ENCODE measurements around the gene FCSK. TPM values are rescaled to one million over a fixed set of nuclear protein-coding genes. Genes with fewer than 3 reads are reported as not detected.
"Not testable (repeated sequence)": the region's sequence is repeated elsewhere in the genome, so short reads cannot be mapped to it uniquely, and the experiment has no call there.

FCSK gene
- total and polyA plus RNA-seq, 2 experiments from 2014 or later, result 15.7 to 25.9 TPM

GRCh38 chr16:70412385-70412784, 42.0 kb upstream of the FCSK start:
- H3K27me3 ChIP-seq, result no peaks in the 10 kb centered on the region
- H3K79me2 ChIP-seq, result peaks cover 71% of the 10 kb centered on the region
- no peak for DNase-seq (ENCODE audit: low spot score)
- H3K4me1 ChIP-seq (ENCODE audit: insufficient read depth), result peaks cover 7% of the 10 kb centered on the region
- no peak overlapping the region for H3K4me3 ChIP-seq
- H3K9me2 ChIP-seq (replicated peaks; ENCODE audit: insufficient read depth), result no peaks in the 10 kb centered on the region
- no peak overlapping the region for H3K27ac ChIP-seq
- H3K4me2 ChIP-seq, result no peak overlapping the region
- H3K36me3 ChIP-seq (replicated peaks; ENCODE audit: insufficient read depth, low read depth), result no peaks in the 10 kb centered on the region
- no peaks in the 10 kb centered on the region for H3K9me3 ChIP-seq (ENCODE audit: low read depth)
- WGBS (ENCODE audit: low lambda C conversion rate, missing lambda C conversion rate), result 97% methylated on average over 8 of the region's 8 CpGs
- H2AFZ ChIP-seq, result no peak overlapping the region
- TF ChIP-seq CTCF (IDR thresholded peaks at IDR 0.05; ENCODE audit: poor library complexity) (no peak), EZH2 (IDR thresholded peaks at IDR 0.05; ENCODE audit: borderline replicate concordance) (no peak), EZH2phosphoT487 (IDR thresholded peaks at IDR 0.05; ENCODE audit: low read depth, severe bottlenecking, unreplicated experiment) (no peak)
- no peaks in the 10 kb centered on the region for H4K20me1 ChIP-seq (ENCODE audit: insufficient read depth, poor library complexity, severe bottlenecking)

- H3K27me3 ChIP-seq; DNase-seq (ENCODE audit: low spot score); H3K9me3 ChIP-seq (ENCODE audit: low read depth); H3K9me2 ChIP-seq (replicated peaks; ENCODE audit: insufficient read depth); H3K36me3 ChIP-seq (replicated peaks; ENCODE audit: insufficient read depth, low read depth); H3K4me3 ChIP-seq; H3K4me2 ChIP-seq; H2AFZ ChIP-seq; H4K20me1 ChIP-seq (ENCODE audit: insufficient read depth, poor library complexity, severe bottlenecking); H3K27ac ChIP-seq: not testable (repeated sequence)
- Histone ChIP-seq H3K79me2 (peaks cover 71% of the 10 kb centered on the region), H3K4me1 (ENCODE audit: insufficient read depth) (peaks cover 19% of the 10 kb centered on the region)
- 99% methylated on average over 5 of the region's 5 CpGs for WGBS (ENCODE audit: low lambda C conversion rate, missing lambda C conversion rate)
Measured at GRCh38 chr16:70413572-70413971, 40.8 kb upstream of the FCSK start.

GRCh38 chr16:70416748-70417616, 37.4 kb upstream of the FCSK start:
- H3K27ac ChIP-seq, result peak overlapping the region; percentile 46
- H2AFZ ChIP-seq, result no peak overlapping the region
- no peak overlapping the region for H3K4me3 ChIP-seq
- H3K4me2 ChIP-seq, result peak overlapping the region; percentile 47
- H3K79me2 ChIP-seq, result peaks cover 83% of the 10 kb centered on the region
- no peaks in the 10 kb centered on the region for H3K9me3 ChIP-seq (ENCODE audit: low read depth)
- H3K36me3 ChIP-seq (replicated peaks; ENCODE audit: insufficient read depth, low read depth), result no peaks in the 10 kb centered on the region
- no peaks in the 10 kb centered on the region for H3K27me3 ChIP-seq
- DNase-seq (ENCODE audit: low spot score), result peak; percentile 53
- H4K20me1 ChIP-seq (ENCODE audit: insufficient read depth, poor library complexity, severe bottlenecking), result peaks cover 11% of the 10 kb centered on the region
- TF ChIP-seq EZH2phosphoT487 (IDR thresholded peaks at IDR 0.05; ENCODE audit: low read depth, severe bottlenecking, unreplicated experiment), result no peak
- 79% methylated on average over 17 of the region's 17 CpGs for WGBS (ENCODE audit: low lambda C conversion rate, missing lambda C conversion rate)
- H3K9me2 ChIP-seq (replicated peaks; ENCODE audit: insufficient read depth), result no peaks in the 10 kb centered on the region
- peaks cover 51% of the 10 kb centered on the region for H3K4me1 ChIP-seq (ENCODE audit: insufficient read depth)

GRCh38 chr16:70417661-70418060, 36.7 kb upstream of the FCSK start:
- Histone ChIP-seq H3K9me3 (ENCODE audit: low read depth) (no peaks in the 10 kb centered on the region), H3K27me3 (no peaks in the 10 kb centered on the region), H3K4me3 (no peak overlapping the region), H3K27ac (peak overlapping the region; percentile 46), H3K9me2 (replicated peaks; ENCODE audit: insufficient read depth) (no peaks in the 10 kb centered on the region), H4K20me1 (ENCODE audit: insufficient read depth, poor library complexity, severe bottlenecking) (peaks cover 14% of the 10 kb centered on the region), H3K4me1 (ENCODE audit: insufficient read depth) (peaks cover 58% of the 10 kb centered on the region), H3K79me2 (peaks cover 86% of the 10 kb centered on the region), H3K36me3 (replicated peaks; ENCODE audit: insufficient read depth, low read depth) (no peaks in the 10 kb centered on the region), H2AFZ (no peak overlapping the region), H3K4me2 (peak overlapping the region; percentile 47)
- no peak for TF ChIP-seq CTCF (IDR thresholded peaks at IDR 0.05; ENCODE audit: poor library complexity)
- no peak for TF ChIP-seq EZH2 (IDR thresholded peaks at IDR 0.05; ENCODE audit: borderline replicate concordance)
- no peak for TF ChIP-seq EZH2phosphoT487 (IDR thresholded peaks at IDR 0.05; ENCODE audit: low read depth, severe bottlenecking, unreplicated experiment)
- WGBS (ENCODE audit: low lambda C conversion rate, missing lambda C conversion rate), result 60% methylated on average over 5 of the region's 7 CpGs
- no peak for DNase-seq (ENCODE audit: low spot score)

Data from hepatocyte (in vitro differentiated cells).